Measurements from ENCODE around the gene COL10A1. TPM values are rescaled to one million over a fixed set of nuclear protein-coding genes. Genes with fewer than 3 reads are reported as not detected.

The COL10A1 gene
- total RNA-seq, 1 donor from 2014 or later = 0.10 TPM

DNA sequence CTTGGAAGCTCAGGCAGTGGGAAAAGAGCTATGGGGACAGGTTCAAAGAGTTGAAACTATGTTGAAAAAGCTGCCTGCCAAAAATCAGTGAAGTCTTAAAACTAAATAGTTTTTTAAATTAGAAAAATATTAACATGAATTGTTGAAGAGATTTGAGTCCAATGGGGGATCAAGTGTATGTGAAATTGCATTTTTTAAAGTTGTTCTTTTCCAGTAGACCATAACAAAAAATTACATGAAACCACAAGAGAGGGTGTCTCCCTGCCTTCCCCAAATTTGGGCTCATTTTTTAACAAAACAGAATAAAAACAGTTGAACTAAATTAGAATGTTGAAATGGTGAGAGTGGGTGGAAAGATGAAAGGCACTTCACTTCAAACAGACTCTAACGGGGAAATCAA, 31.5 kb upstream of the COL10A1 start:
- no peak overlapping the region for H3K27ac Mint-ChIP-seq (ENCODE audit: unreplicated experiment)
- DNase-seq (ENCODE audit: low spot score) = no peak
- H3K4me3 Mint-ChIP-seq (ENCODE audit: unreplicated experiment) = no peak overlapping the region
- peaks cover 4% of the 10 kb centered on the region for H3K4me1 Mint-ChIP-seq (ENCODE audit: low read depth)
- TF ChIP-seq CTCF (IDR thresholded peaks at IDR 0.05) = no peak
- H3K36me3 Mint-ChIP-seq (ENCODE audit: low read depth) = peaks cover 4% of the 10 kb centered on the region
- H3K9me3 Mint-ChIP-seq (ENCODE audit: low read depth) = peaks cover 7% of the 10 kb centered on the region
- no peaks in the 10 kb centered on the region for H3K27me3 Mint-ChIP-seq (ENCODE audit: low read depth)

- H3K36me3 Mint-ChIP-seq (ENCODE audit: low read depth) = peaks cover 4% of the 10 kb centered on the region
- TF ChIP-seq CTCF (IDR thresholded peaks at IDR 0.05) = no peak
- H3K27me3 Mint-ChIP-seq (ENCODE audit: low read depth) = no peaks in the 10 kb centered on the region
- no peak overlapping the region for H3K27ac Mint-ChIP-seq (ENCODE audit: unreplicated experiment)
- H3K9me3 Mint-ChIP-seq (ENCODE audit: low read depth) = peaks cover 4% of the 10 kb centered on the region
- DNase-seq (ENCODE audit: low spot score) = no peak
- no peak overlapping the region for H3K4me3 Mint-ChIP-seq (ENCODE audit: unreplicated experiment)
- H3K4me1 Mint-ChIP-seq (ENCODE audit: low read depth) = peaks cover 5% of the 10 kb centered on the region
These were observed 30.7 kb upstream of the COL10A1 start for GRCh38 chr6:116156405-116157326.

- H3K4me3 Mint-ChIP-seq (ENCODE audit: unreplicated experiment) = no peak overlapping the region
- H3K27me3 Mint-ChIP-seq (ENCODE audit: low read depth) = no peaks in the 10 kb centered on the region
- no peak overlapping the region for H3K27ac Mint-ChIP-seq (ENCODE audit: unreplicated experiment)
- TF ChIP-seq CTCF (IDR thresholded peaks at IDR 0.05) = no peak
- H3K36me3 Mint-ChIP-seq (ENCODE audit: low read depth) = no peaks in the 10 kb centered on the region
- DNase-seq (ENCODE audit: low spot score) = no peak
- no peaks in the 10 kb centered on the region for H3K9me3 Mint-ChIP-seq (ENCODE audit: low read depth)
- peaks cover 5% of the 10 kb centered on the region for H3K4me1 Mint-ChIP-seq (ENCODE audit: low read depth)
These were observed 29.0 kb upstream of the COL10A1 start for GRCh38 chr6:116154887-116155286.

DNA sequence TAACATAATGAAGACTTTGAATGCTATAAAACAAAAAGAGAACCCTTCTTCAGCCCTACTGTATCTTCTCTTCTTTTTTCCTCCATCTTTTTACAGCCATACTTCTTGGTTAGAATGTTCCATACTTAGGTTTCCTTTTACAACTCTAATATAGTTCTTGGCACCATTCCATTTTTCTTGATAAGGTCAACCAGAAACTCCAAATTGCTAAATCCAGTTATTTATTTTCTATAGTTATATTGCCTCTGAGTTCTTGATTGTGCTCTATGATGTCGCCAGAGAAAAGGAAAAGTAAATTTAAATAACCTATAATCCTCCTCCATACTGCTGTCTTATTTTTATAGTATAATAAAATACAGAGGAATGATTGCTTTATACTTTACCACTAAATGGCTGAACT, 26.7 kb upstream of the COL10A1 start:
- H3K4me3 Mint-ChIP-seq (ENCODE audit: unreplicated experiment) = no peak overlapping the region
- no peak for TF ChIP-seq CTCF (IDR thresholded peaks at IDR 0.05)
- DNase-seq (ENCODE audit: low spot score) = no peak
- no peak overlapping the region for H3K27ac Mint-ChIP-seq (ENCODE audit: unreplicated experiment)
- no peaks in the 10 kb centered on the region for H3K27me3 Mint-ChIP-seq (ENCODE audit: low read depth)
- H3K36me3 Mint-ChIP-seq (ENCODE audit: low read depth) = no peaks in the 10 kb centered on the region
- no peaks in the 10 kb centered on the region for H3K9me3 Mint-ChIP-seq (ENCODE audit: low read depth)
- peaks cover 5% of the 10 kb centered on the region for H3K4me1 Mint-ChIP-seq (ENCODE audit: low read depth)

DNA sequence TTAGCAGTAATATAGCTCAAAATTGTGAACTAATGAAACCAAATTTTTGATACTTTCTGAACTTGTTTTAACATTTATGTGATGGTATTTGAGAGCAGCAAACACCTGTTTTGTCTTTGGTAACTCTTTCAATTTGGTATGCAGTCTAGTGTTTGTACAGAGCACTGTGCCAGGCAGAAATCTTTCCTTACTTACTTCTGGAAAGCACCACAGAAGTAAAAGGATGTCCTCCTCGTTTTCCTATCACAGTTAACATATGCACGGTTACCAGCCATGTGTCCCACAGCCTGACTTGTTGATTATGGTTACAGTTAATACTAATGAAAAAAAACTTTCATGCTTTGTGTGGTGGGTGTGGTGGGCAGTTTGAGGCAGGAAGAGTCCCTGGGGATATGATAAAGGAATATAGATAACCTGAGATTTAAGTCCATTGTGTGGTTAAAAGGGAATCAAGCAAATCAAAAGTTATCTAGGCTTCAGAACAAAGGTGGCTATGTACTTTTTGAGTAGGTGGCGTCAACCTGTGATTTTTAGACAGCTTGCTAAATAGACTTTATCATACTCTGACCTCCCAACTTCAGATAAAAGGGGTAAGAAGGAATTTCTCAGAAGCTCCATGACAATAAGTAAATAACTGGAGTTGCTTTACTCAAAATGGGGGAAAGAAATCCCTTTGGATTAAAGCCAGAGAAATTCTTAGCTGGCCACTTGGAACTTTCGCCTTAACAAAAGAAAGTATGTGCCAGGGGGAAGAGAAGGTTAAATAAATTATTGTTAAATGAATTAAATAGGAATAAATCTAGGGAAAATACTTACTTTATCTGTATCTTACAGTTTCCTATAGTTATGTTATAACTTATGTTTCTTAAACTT, 20.1 kb upstream of the COL10A1 start:
- no peaks in the 10 kb centered on the region for H3K27me3 Mint-ChIP-seq (ENCODE audit: low read depth)
- H3K4me3 Mint-ChIP-seq (ENCODE audit: unreplicated experiment) = no peak overlapping the region
- peaks cover 28% of the 10 kb centered on the region for H3K4me1 Mint-ChIP-seq (ENCODE audit: low read depth)
- no peak for TF ChIP-seq CTCF (IDR thresholded peaks at IDR 0.05)
- no peak overlapping the region for H3K27ac Mint-ChIP-seq (ENCODE audit: unreplicated experiment)
- DNase-seq (ENCODE audit: low spot score) = no peak
- H3K36me3 Mint-ChIP-seq (ENCODE audit: low read depth) = no peaks in the 10 kb centered on the region
- H3K9me3 Mint-ChIP-seq (ENCODE audit: low read depth) = no peaks in the 10 kb centered on the region
